ENCODE results near the gene SLC3A2. TPM values are rescaled to one million over a fixed set of nuclear protein-coding genes. Genes with fewer than 3 reads are reported as not detected.

The SLC3A2 gene
- total RNA-seq, 1 donor from 2014 or later, result 588 TPM

- peaks cover 2% of the 10 kb centered on the region for H3K4me1 Mint-ChIP-seq (ENCODE audit: low read depth, unreplicated experiment)
- no peak overlapping the region for H3K4me3 Mint-ChIP-seq (ENCODE audit: unreplicated experiment)
- Histone ChIP-seq H4K20me1 (ENCODE audit: insufficient read depth, low read length) (no peaks in the 10 kb centered on the region), H3K27ac (ENCODE audit: low read depth, low read length) (no peak overlapping the region), H3K9me3 (ENCODE audit: insufficient read depth, low read depth, low read length) (no peaks in the 10 kb centered on the region), H3K4me2 (ENCODE audit: low read length) (no peak overlapping the region), H3K9ac (ENCODE audit: low read length) (no peak overlapping the region), H2AFZ (ENCODE audit: low read depth, low read length) (no peak overlapping the region), H3K4me1 (ENCODE audit: insufficient read depth, low read length) (peaks cover 6% of the 10 kb centered on the region), H3K4me3 (ENCODE audit: insufficient read depth, low read depth, low read length) (no peak overlapping the region), H3K36me3 (ENCODE audit: insufficient read depth, low read length) (no peaks in the 10 kb centered on the region), H3K27me3 (ENCODE audit: insufficient read depth, low read length) (peaks cover 25% of the 10 kb centered on the region), H3K79me2 (ENCODE audit: insufficient read depth, low read length) (no peaks in the 10 kb centered on the region)
- H3K27me3 Mint-ChIP-seq (ENCODE audit: low read depth, unreplicated experiment), result peaks cover 54% of the 10 kb centered on the region
- H3K9me3 Mint-ChIP-seq (ENCODE audit: unreplicated experiment), result no peaks in the 10 kb centered on the region
- FAIRE-seq (no peak), DNase-seq (ENCODE audit: low read depth) (no peak)
- TF ChIP-seq CTCF (IDR thresholded peaks at IDR 0.05; ENCODE audit: insufficient read depth, low read depth, low read length) (no peak), EZH2 (IDR thresholded peaks at IDR 0.05; ENCODE audit: insufficient read depth, low read length) (no peak)
- H3K36me3 Mint-ChIP-seq (ENCODE audit: low read depth, unreplicated experiment), result no peaks in the 10 kb centered on the region
- H3K27ac Mint-ChIP-seq (ENCODE audit: unreplicated experiment), result no peak overlapping the region
Observed at GRCh38 chr11:62918531-62918930, 37.8 kb downstream of the SLC3A2 start.

GRCh38 chr11:62919476-62919875 is 38.8 kb downstream of the SLC3A2 start:
- Histone ChIP-seq H3K4me2 (ENCODE audit: low read length) (no peak overlapping the region), H3K4me1 (ENCODE audit: insufficient read depth, low read length) (peaks cover 10% of the 10 kb centered on the region), H3K4me3 (ENCODE audit: insufficient read depth, low read depth, low read length) (no peak overlapping the region), H3K9ac (ENCODE audit: low read length) (no peak overlapping the region), H3K27ac (ENCODE audit: low read depth, low read length) (no peak overlapping the region), H2AFZ (ENCODE audit: low read depth, low read length) (no peak overlapping the region), H3K36me3 (ENCODE audit: insufficient read depth, low read length) (no peaks in the 10 kb centered on the region), H3K27me3 (ENCODE audit: insufficient read depth, low read length) (peaks cover 31% of the 10 kb centered on the region), H3K79me2 (ENCODE audit: insufficient read depth, low read length) (no peaks in the 10 kb centered on the region), H3K9me3 (ENCODE audit: insufficient read depth, low read depth, low read length) (no peaks in the 10 kb centered on the region), H4K20me1 (ENCODE audit: insufficient read depth, low read length) (no peaks in the 10 kb centered on the region)
- no peak overlapping the region for H3K4me3 Mint-ChIP-seq (ENCODE audit: unreplicated experiment)
- H3K27ac Mint-ChIP-seq (ENCODE audit: unreplicated experiment), result no peak overlapping the region
- TF ChIP-seq CTCF (IDR thresholded peaks at IDR 0.05; ENCODE audit: insufficient read depth, low read depth, low read length) (no peak), EZH2 (IDR thresholded peaks at IDR 0.05; ENCODE audit: insufficient read depth, low read length) (no peak)
- H3K27me3 Mint-ChIP-seq (ENCODE audit: low read depth, unreplicated experiment), result peaks cover 61% of the 10 kb centered on the region
- H3K4me1 Mint-ChIP-seq (ENCODE audit: low read depth, unreplicated experiment), result peaks cover 2% of the 10 kb centered on the region
- H3K36me3 Mint-ChIP-seq (ENCODE audit: low read depth, unreplicated experiment), result no peaks in the 10 kb centered on the region
- no peaks in the 10 kb centered on the region for H3K9me3 Mint-ChIP-seq (ENCODE audit: unreplicated experiment)
- FAIRE-seq (no peak), DNase-seq (ENCODE audit: low read depth) (no peak)

- H3K4me3 Mint-ChIP-seq (ENCODE audit: unreplicated experiment), result no peak overlapping the region
- Histone ChIP-seq H3K27me3 (ENCODE audit: insufficient read depth, low read length) (peaks cover 34% of the 10 kb centered on the region), H3K4me2 (ENCODE audit: low read length) (no peak overlapping the region), H3K9ac (ENCODE audit: low read length) (no peak overlapping the region), H2AFZ (ENCODE audit: low read depth, low read length) (no peak overlapping the region), H3K9me3 (ENCODE audit: insufficient read depth, low read depth, low read length) (no peaks in the 10 kb centered on the region), H3K36me3 (ENCODE audit: insufficient read depth, low read length) (no peaks in the 10 kb centered on the region), H3K4me1 (ENCODE audit: insufficient read depth, low read length) (peaks cover 10% of the 10 kb centered on the region), H3K79me2 (ENCODE audit: insufficient read depth, low read length) (no peaks in the 10 kb centered on the region), H3K4me3 (ENCODE audit: insufficient read depth, low read depth, low read length) (no peak overlapping the region), H3K27ac (ENCODE audit: low read depth, low read length) (no peak overlapping the region), H4K20me1 (ENCODE audit: insufficient read depth, low read length) (no peaks in the 10 kb centered on the region)
- H3K27me3 Mint-ChIP-seq (ENCODE audit: low read depth, unreplicated experiment), result peaks cover 61% of the 10 kb centered on the region
- DNase-seq (ENCODE audit: low read depth) (no peak), FAIRE-seq (no peak)
- TF ChIP-seq CTCF (IDR thresholded peaks at IDR 0.05; ENCODE audit: insufficient read depth, low read depth, low read length) (no peak), EZH2 (IDR thresholded peaks at IDR 0.05; ENCODE audit: insufficient read depth, low read length) (no peak)
- no peak overlapping the region for H3K27ac Mint-ChIP-seq (ENCODE audit: unreplicated experiment)
- H3K9me3 Mint-ChIP-seq (ENCODE audit: unreplicated experiment), result no peaks in the 10 kb centered on the region
- no peaks in the 10 kb centered on the region for H3K36me3 Mint-ChIP-seq (ENCODE audit: low read depth, unreplicated experiment)
- peaks cover 2% of the 10 kb centered on the region for H3K4me1 Mint-ChIP-seq (ENCODE audit: low read depth, unreplicated experiment)
Observed at GRCh38 chr11:62919898-62920640, 39.4 kb downstream of the SLC3A2 start.

Measured in astrocyte (in vitro differentiated cells and primary cell).